Gastrocnemius medialis (tissue), 4 donors: Measurements from ENCODE around the gene TMEM130. TPM values are rescaled to one million over a fixed set of nuclear protein-coding genes. Genes with fewer than 3 reads are reported as not detected.

Experiments
- ATAC-seq, 2 donors: fragments of 150-250 bp; one replicate each; pipeline ENCODE4 v1.9.1; 2016
- DNase-seq, 2 donors: peaks; one replicate each; pipeline ENCODE4 v3.0.0-alpha.2; 2019
- H3K27ac ChIP-seq, 4 donors: fragments of 200-600 bp; sonication (generic); 1 replicate in 1 of 4; 2 replicates in 3 of 4; pipeline ENCODE4 v1.5.1; 2016 to 2018; ENCODE audit warnings: mild to moderate bottlenecking in 2 of 4, moderate library complexity in 1 of 4
- H3K27me3 ChIP-seq, 3 donors: fragments of 200-600 bp; sonication (generic) in 2 of 3; 1 replicate in 1 of 3; 2 replicates in 2 of 3; pipeline versions ENCODE4 v1.5.1 to v1.6.0; 2016 to 2019; ENCODE audit warnings: mild to moderate bottlenecking in 1 of 3, moderate library complexity in 1 of 3
- H3K36me3 ChIP-seq, 2 donors: fragments of 200-600 bp; sonication (generic) in 1 of 2; one replicate each; pipeline ENCODE4 v1.5.1; 2017 to 2018
- H3K4me1 ChIP-seq, 2 donors: fragments of 200-600 bp; sonication (generic) in 1 of 2; one replicate each; pipeline ENCODE4 v1.5.1; 2016 to 2017; ENCODE audit warnings: mild to moderate bottlenecking in 2 of 2
- H3K4me3 ChIP-seq, 4 donors: fragments of 200-600 bp; sonication (generic) in 3 of 4; 1 replicate in 1 of 4; 2 replicates in 3 of 4; pipeline ENCODE4 v1.5.1; 2016 to 2019; ENCODE audit warnings: mild to moderate bottlenecking in 2 of 4
- H3K9me3 ChIP-seq, 3 donors: fragments of 200-600 bp; sonication (generic) in 2 of 3; 1 replicate in 1 of 3; 2 replicates in 2 of 3; pipeline ENCODE4 v1.5.1; 2016 to 2019
- CTCF ChIP-seq, 5 experiments: fragments of 450-650 bp in 3 of 5; fragments of 200-600 bp in 2 of 5; sonication (generic) in 2 of 5; IDR thresholded peaks in 4 of 5; conservative IDR thresholded peaks in 1 of 5; 1 replicate in 4 of 5; 2 replicates in 1 of 5; pipeline ENCODE4 v1.5.1; 2016 to 2019; ENCODE audit warnings: antibody characterized with exemption in 5 of 5, mild to moderate bottlenecking in 3 of 5, moderate library complexity in 3 of 5
- POLR2A ChIP-seq, 2 donors: fragments of 450-650 bp; IDR thresholded peaks; one replicate each; pipeline ENCODE4 v1.6.1; 2017; ENCODE audit warnings: antibody characterized with exemption in 2 of 2, mild to moderate bottlenecking in 2 of 2, moderate library complexity in 2 of 2
- in situ Hi-C, 4 donors: fragments of 200-750 bp; cut with MboI; loops; one replicate each; pipeline versions ENCODE4 v1.15.0 to v1.8.0; 2017; ENCODE audit warnings: low sequenced_read_pairs in 4 of 4
- intact Hi-C: fragments of 100-400 bp; cut with DNase I; formaldehyde crosslinking; loops from one replicate; pipeline ENCODE4 v1.15.1; 2023; ENCODE audit warnings: low total_unique reads
- total RNA-seq, 4 donors: library from RNA; depleted of rRNA; stranded (reverse); fragments of >200 nt; gene quantifications; one replicate each; pipeline versions ENCODE4 v1.1.0 to v1.2.3, GENCODE V29; 2016

Gene TMEM130
- total RNA-seq, 4 donors from 2014 or later, result not detected

DNA sequence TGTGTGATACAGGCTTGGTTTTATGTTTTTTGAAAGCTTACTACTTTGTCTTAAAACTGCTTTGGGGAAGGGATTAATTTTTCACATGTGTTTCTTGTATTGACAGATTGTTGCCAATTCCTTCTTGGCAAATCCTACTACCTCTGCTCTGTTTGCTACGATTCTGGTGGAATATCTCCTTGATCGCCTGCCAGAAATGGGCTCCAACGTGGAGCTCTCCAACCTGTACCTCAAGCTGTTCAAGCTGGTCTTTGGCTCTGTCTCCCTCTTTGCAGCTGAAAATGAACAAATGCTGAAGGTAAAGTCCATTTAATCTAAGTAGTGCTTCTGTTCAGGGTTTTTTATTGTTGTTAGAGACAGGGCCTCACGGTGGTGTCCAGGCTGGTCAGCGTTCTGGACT, 42.1 kb upstream of the TMEM130 start:
- no peaks in the 10 kb centered on the region for H3K9me3 ChIP-seq
- intact Hi-C loops, result no loop called here
- peaks cover 3 to 8% of the 10 kb centered on the region in 2 donors for H3K4me1 ChIP-seq
- no peak overlapping the region for H3K27ac ChIP-seq
- no peak for DNase-seq
- peaks cover 0 to 79% of the 10 kb centered on the region in 2 donors for H3K36me3 ChIP-seq
- no peak overlapping the region for H3K4me3 ChIP-seq
- no peaks in the 10 kb centered on the region for H3K27me3 ChIP-seq
- no peak for TF ChIP-seq CTCF (IDR thresholded peaks at IDR 0.05 in 4 of 5, conservative IDR thresholded peaks at IDR 0.05 in 1 of 5)
- no peak for TF ChIP-seq POLR2A (IDR thresholded peaks at IDR 0.05)
- in situ Hi-C loops, result no loop called here
- no peak for ATAC-seq

- TF ChIP-seq CTCF (IDR thresholded peaks at IDR 0.05 in 4 of 5, conservative IDR thresholded peaks at IDR 0.05 in 1 of 5), result no peak
- no peak for TF ChIP-seq POLR2A (IDR thresholded peaks at IDR 0.05)
- DNase-seq, result no peak
- no peak overlapping the region for H3K4me3 ChIP-seq
- no peak for ATAC-seq
- intact Hi-C loops, result no loop called here
- no peaks in the 10 kb centered on the region for H3K9me3 ChIP-seq
- in situ Hi-C loops, result no loop called here
- H3K36me3 ChIP-seq, result peaks cover 0 to 79% of the 10 kb centered on the region in 2 donors
- H3K27me3 ChIP-seq, result no peaks in the 10 kb centered on the region
- H3K27ac ChIP-seq, result no peak overlapping the region
- peaks cover 3 to 8% of the 10 kb centered on the region in 2 donors for H3K4me1 ChIP-seq
Observed at GRCh38 chr7:98910427-98910826, 40.6 kb upstream of the TMEM130 start.

DNA sequence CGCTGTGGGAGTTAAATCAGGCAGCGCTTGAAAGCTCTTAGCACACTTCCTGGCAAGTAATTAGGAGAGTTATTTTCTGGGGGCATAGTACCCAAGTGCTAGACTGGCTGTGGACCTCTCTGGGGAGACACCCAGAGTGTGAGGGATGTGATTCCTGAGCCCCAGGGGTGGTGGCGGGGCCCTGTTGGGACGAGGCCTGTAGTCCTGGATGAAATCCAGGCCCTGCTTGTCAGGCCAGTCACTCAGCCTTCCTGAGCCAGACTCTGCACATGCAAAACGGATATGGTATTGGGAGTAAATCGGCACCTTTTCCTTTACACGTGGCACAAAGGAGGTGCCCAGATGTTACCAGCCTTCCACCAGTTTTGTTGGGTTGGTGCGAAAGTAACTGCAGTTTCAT, 39.7 kb upstream of the TMEM130 start:
- Histone ChIP-seq H3K4me1 (peaks cover 3 to 8% of the 10 kb centered on the region in 2 donors), H3K9me3 (no peaks in the 10 kb centered on the region), H3K36me3 (peaks cover 0 to 80% of the 10 kb centered on the region in 2 donors), H3K4me3 (no peak overlapping the region), H3K27me3 (no peaks in the 10 kb centered on the region), H3K27ac (no peak overlapping the region)
- in situ Hi-C loops (no loop called here), intact Hi-C loops (no loop called here)
- no peak for DNase-seq
- TF ChIP-seq CTCF (IDR thresholded peaks at IDR 0.05 in 4 of 5, conservative IDR thresholded peaks at IDR 0.05 in 1 of 5) (no peak), POLR2A (IDR thresholded peaks at IDR 0.05) (no peak)
- ATAC-seq, result no peak

GRCh38 chr7:98908585-98908984, 38.8 kb upstream of the TMEM130 start:
- DNase-seq (no peak), ATAC-seq (no peak)
- Histone ChIP-seq H3K27ac (no peak overlapping the region), H3K4me3 (no peak overlapping the region), H3K27me3 (no peaks in the 10 kb centered on the region), H3K36me3 (peaks cover 0 to 89% of the 10 kb centered on the region in 2 donors), H3K9me3 (no peaks in the 10 kb centered on the region), H3K4me1 (peaks cover 3 to 8% of the 10 kb centered on the region in 2 donors)
- TF ChIP-seq POLR2A (IDR thresholded peaks at IDR 0.05) (no peak), CTCF (IDR thresholded peaks at IDR 0.05 in 4 of 5, conservative IDR thresholded peaks at IDR 0.05 in 1 of 5) (no peak)
- intact Hi-C loops (no loop called here), in situ Hi-C loops (no loop called here)

DNA sequence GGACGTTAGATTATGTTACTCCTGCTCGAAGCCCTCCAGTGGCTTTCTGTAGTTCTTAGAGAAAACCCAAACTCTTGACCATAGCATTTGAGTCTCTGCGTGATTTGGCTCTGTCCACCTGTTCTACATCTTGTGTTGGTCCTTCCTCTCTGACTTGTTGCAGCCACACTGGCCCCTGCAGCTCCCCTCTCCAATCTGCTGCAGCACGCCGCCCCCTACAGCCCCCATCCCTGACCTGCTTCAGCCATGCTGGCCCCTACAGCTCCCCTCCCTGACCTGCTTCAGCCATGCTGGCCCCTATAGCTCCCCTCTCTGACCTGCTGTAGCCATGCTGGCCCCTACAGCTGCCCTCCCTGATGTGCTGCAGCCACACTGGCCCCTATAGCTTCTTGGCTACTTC, 37.8 kb upstream of the TMEM130 start:
- DNase-seq (no peak), ATAC-seq (no peak)
- Histone ChIP-seq H3K9me3 (no peaks in the 10 kb centered on the region), H3K4me1 (peaks cover 3 to 5% of the 10 kb centered on the region in 2 donors), H3K27me3 (no peaks in the 10 kb centered on the region), H3K27ac (no peak overlapping the region), H3K36me3 (peaks cover 0 to 92% of the 10 kb centered on the region in 2 donors), H3K4me3 (no peak overlapping the region)
- in situ Hi-C loops, result no loop called here
- intact Hi-C loops, result no loop called here
- TF ChIP-seq CTCF (IDR thresholded peaks at IDR 0.05 in 4 of 5, conservative IDR thresholded peaks at IDR 0.05 in 1 of 5) (no peak), POLR2A (IDR thresholded peaks at IDR 0.05) (no peak)
